C4-2B (cell line): ENCODE data around the gene PAK6.

Source experiments
- CTCF ChIP-seq: fragments of 450-650 bp; conservative IDR thresholded peaks from 2 replicates; pipeline ENCODE4 v1.5.1; 2017; ENCODE audit warnings: mild to moderate bottlenecking
- ZFX ChIP-seq: fragments of 450-650 bp; IDR thresholded peaks from 2 replicates; pipeline ENCODE4 v1.6.1; 2017

- TF ChIP-seq CTCF (no peak), ZFX (no peak)
These were observed 12.1 kb downstream of the PAK6 start for GRCh38 chr15:40250771-40251483.
